SU-DHL-6 (cell line): ENCODE results near the gene YPEL1.
"Not testable (repeated sequence)": the region's sequence is repeated elsewhere in the genome, so short reads cannot be mapped to it uniquely, and the experiment has no call there.

Experiments used
- H2AFZ ChIP-seq: fragments of 200-600 bp; sonication (generic); 2 replicates; pipeline ENCODE4 v1.6.1; 2014; ENCODE audit warnings: low read depth, mild to moderate bottlenecking, moderate library complexity, mixed read lengths, antibody characterized with exemption, low read length; ENCODE audit not compliant: severe bottlenecking
- H3F3A ChIP-seq: fragments of 200-600 bp; shearing (Covaris generic); 2 replicates; pipeline ENCODE4 v1.6.0; 2016; ENCODE audit warnings: antibody characterized with exemption, mild to moderate bottlenecking; ENCODE audit not compliant: insufficient read depth
- H3K27ac ChIP-seq: fragments of 200-600 bp; sonication (generic); 2 replicates; pipeline ENCODE4 v1.5.1; 2016; ENCODE audit warnings: low read depth, mild to moderate bottlenecking, low read length, moderate library complexity, mixed read lengths
- H3K27me3 ChIP-seq: fragments of 200-600 bp; sonication (generic), shearing (Covaris generic); 2 replicates; pipeline ENCODE4 v1.6.0; 2014; ENCODE audit warnings: mild to moderate bottlenecking, low read length
- H3K36me3 ChIP-seq: fragments of 200-600 bp; sonication (generic); 2 replicates; pipeline ENCODE4 v1.6.1; 2014; ENCODE audit warnings: mild to moderate bottlenecking, low read length, mixed read lengths
- H3K4me2 ChIP-seq: fragments of 300-600, 200-600 bp; shearing (Covaris generic), sonication (generic); 2 replicates; pipeline ENCODE4 v1.6.0; 2014; ENCODE audit warnings: low read length, low read depth, mild to moderate bottlenecking; ENCODE audit not compliant: poor library complexity, severe bottlenecking
- H3K4me3 ChIP-seq: fragments of 200-600 bp; sonication (generic); 2 replicates; pipeline ENCODE4 v1.5.1; 2014; ENCODE audit warnings: antibody characterized with exemption, low read length, mild to moderate bottlenecking, mixed read lengths; ENCODE audit not compliant: insufficient read depth, poor library complexity, severe bottlenecking
- H3K79me2 ChIP-seq: fragments of 200-600 bp; sonication (generic); 2 replicates; pipeline ENCODE4 v1.6.1; 2014; ENCODE audit warnings: mild to moderate bottlenecking, low read length, moderate library complexity; ENCODE audit not compliant: insufficient read depth
- H3K9ac ChIP-seq: fragments of 200-600 bp; sonication (generic); 2 replicates; pipeline ENCODE4 v1.7.0; 2014; ENCODE audit warnings: mild to moderate bottlenecking, low read length
- H3K9me2 ChIP-seq: fragments of 200-600 bp; sonication (generic); replicated peaks from 2 replicates; pipeline ENCODE4 v1.6.1; 2014; ENCODE audit warnings: low read length; ENCODE audit not compliant: insufficient read depth
- H3K9me3 ChIP-seq: fragments of 200-600 bp; sonication (generic); 2 replicates; pipeline ENCODE4 v1.6.1; 2014; ENCODE audit warnings: low read length, mixed read lengths; ENCODE audit not compliant: insufficient read depth
- H4K20me1 ChIP-seq: fragments of 200-600 bp; sonication (generic); 2 replicates; pipeline ENCODE4 v1.6.1; 2014; ENCODE audit warnings: low read depth, mild to moderate bottlenecking, antibody characterized with exemption, low read length, moderate library complexity, mixed read lengths
- EZH2phosphoT487 ChIP-seq: fragments of 200-600 bp; sonication (generic), shearing (Covaris generic); conservative IDR thresholded peaks from 2 replicates; pipeline ENCODE4 v1.6.1; 2018; ENCODE audit warnings: mild to moderate bottlenecking, antibody characterized with exemption, low read length, moderate library complexity, mixed read lengths
- TF ChIP-seq, protein P1 (sequence below): fragments of 200-600 bp; sonication (generic); IDR thresholded peaks from one replicate; pipeline ENCODE4 v1.5.1; 2017; ENCODE audit warnings: antibody characterized with exemption, mild to moderate bottlenecking, low read length, moderate library complexity; ENCODE audit not compliant: insufficient read depth, poor library complexity, severe bottlenecking

YPEL1 gene

GRCh38 chr22:21727159-21727558 is 8.4 kb downstream of the YPEL1 start:
- Histone ChIP-seq H3K4me2 (no peak overlapping the region), H3K9me3 (no peaks in the 10 kb centered on the region), H3K4me3 (no peak overlapping the region), H4K20me1 (no peaks in the 10 kb centered on the region), H3K9me2 (no peaks in the 10 kb centered on the region), H3K27me3 (no peaks in the 10 kb centered on the region), H3K36me3 (no peaks in the 10 kb centered on the region), H3K27ac (no peak overlapping the region), H3K9ac (no peak overlapping the region), H2AFZ (no peak overlapping the region), H3K79me2 (no peaks in the 10 kb centered on the region), H3F3A (no peaks in the 10 kb centered on the region)
- TF ChIP-seq, protein P1, sequence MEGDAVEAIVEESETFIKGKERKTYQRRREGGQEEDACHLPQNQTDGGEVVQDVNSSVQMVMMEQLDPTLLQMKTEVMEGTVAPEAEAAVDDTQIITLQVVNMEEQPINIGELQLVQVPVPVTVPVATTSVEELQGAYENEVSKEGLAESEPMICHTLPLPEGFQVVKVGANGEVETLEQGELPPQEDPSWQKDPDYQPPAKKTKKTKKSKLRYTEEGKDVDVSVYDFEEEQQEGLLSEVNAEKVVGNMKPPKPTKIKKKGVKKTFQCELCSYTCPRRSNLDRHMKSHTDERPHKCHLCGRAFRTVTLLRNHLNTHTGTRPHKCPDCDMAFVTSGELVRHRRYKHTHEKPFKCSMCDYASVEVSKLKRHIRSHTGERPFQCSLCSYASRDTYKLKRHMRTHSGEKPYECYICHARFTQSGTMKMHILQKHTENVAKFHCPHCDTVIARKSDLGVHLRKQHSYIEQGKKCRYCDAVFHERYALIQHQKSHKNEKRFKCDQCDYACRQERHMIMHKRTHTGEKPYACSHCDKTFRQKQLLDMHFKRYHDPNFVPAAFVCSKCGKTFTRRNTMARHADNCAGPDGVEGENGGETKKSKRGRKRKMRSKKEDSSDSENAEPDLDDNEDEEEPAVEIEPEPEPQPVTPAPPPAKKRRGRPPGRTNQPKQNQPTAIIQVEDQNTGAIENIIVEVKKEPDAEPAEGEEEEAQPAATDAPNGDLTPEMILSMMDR = no peak
- TF ChIP-seq EZH2phosphoT487 = no peak

- no peaks in the 10 kb centered on the region for H3K9me3 ChIP-seq
- TF ChIP-seq, protein P1 = no peak
- no peak for TF ChIP-seq EZH2phosphoT487
- H2AFZ ChIP-seq = no peak overlapping the region
- H4K20me1 ChIP-seq = no peaks in the 10 kb centered on the region
- no peak overlapping the region for H3K9ac ChIP-seq
- no peaks in the 10 kb centered on the region for H3K36me3 ChIP-seq
- H3F3A ChIP-seq = no peaks in the 10 kb centered on the region
- no peaks in the 10 kb centered on the region for H3K9me2 ChIP-seq
- no peak overlapping the region for H3K4me2 ChIP-seq
- no peaks in the 10 kb centered on the region for H3K27me3 ChIP-seq
- H3K27ac ChIP-seq = no peak overlapping the region
- no peak overlapping the region for H3K4me3 ChIP-seq
- no peaks in the 10 kb centered on the region for H3K79me2 ChIP-seq
These were observed 8.9 kb downstream of the YPEL1 start for GRCh38 chr22:21726650-21727049.

DNA sequence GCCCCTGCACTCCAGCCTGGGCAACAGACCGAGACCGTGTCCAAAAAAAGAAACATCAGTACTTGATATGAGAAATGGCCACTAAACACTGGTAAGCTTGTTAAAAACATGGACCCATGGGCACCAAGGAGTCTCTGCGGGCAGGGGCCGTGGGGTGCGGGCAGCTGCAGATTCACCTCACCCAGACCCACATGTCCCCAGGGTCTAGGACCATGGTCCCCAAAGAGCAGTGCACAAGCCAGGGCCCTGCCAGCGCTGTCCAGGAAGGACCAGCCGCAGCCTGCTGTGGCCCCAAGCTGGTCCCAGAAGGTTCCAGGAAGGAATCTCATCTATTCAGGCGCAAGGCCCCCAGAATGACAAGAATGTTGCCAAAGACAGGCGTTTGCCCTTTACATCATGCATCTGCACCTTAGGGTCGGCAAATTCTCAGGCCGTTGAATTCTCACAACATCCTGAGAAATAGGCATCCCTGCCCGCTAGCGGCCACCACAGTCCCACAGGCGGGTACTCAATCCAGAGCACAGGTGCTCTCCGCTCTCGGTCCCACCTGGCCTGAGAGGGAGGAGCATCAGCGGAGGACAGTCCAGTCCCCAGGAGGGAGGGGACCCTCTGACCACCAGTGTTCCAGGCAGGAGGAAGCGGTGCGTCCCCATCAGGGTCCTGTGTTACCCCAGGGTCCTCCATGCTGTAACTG is 9.5 kb downstream of the YPEL1 start:
- no peaks in the 10 kb centered on the region for H3F3A ChIP-seq
- H4K20me1 ChIP-seq = no peaks in the 10 kb centered on the region
- H3K9ac ChIP-seq = no peak overlapping the region
- TF ChIP-seq, protein P1 = no peak
- no peak for TF ChIP-seq EZH2phosphoT487
- no peaks in the 10 kb centered on the region for H3K9me2 ChIP-seq
- H3K4me2 ChIP-seq = no peak overlapping the region
- H3K36me3 ChIP-seq = no peaks in the 10 kb centered on the region
- H3K27me3 ChIP-seq = no peaks in the 10 kb centered on the region
- no peaks in the 10 kb centered on the region for H3K9me3 ChIP-seq
- no peak overlapping the region for H3K27ac ChIP-seq
- H2AFZ ChIP-seq = no peak overlapping the region
- no peaks in the 10 kb centered on the region for H3K79me2 ChIP-seq
- no peak overlapping the region for H3K4me3 ChIP-seq

DNA sequence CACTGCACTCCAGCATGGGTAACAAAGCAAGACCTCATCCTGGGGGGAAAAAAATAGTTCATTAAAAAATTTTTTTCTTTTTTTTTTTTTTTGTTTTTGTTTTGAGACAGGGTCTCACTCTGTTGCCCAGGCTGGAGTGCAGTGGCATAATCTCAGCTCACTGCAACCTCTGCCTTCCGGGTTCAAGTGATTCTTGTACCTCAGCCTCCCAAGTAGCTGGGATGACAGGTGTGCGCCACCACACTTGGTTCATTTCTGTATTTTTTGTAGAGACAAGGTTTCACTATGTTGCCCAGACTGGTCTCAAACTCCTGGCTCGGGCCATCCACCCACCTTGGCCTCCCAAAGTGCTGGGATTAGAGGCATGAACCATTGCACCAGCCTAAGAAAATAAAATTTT is 11.1 kb downstream of the YPEL1 start:
- H3K4me3 ChIP-seq, H3K4me2 ChIP-seq, H3K9me2 ChIP-seq, H2AFZ ChIP-seq, H3K79me2 ChIP-seq, H3K27me3 ChIP-seq, H3K27ac ChIP-seq, H4K20me1 ChIP-seq, H3K9me3 ChIP-seq, H3K9ac ChIP-seq, H3F3A ChIP-seq, H3K36me3 ChIP-seq: not testable (repeated sequence)

- H3K27me3 ChIP-seq, H3K27ac ChIP-seq, H3K79me2 ChIP-seq, H3K36me3 ChIP-seq, H3K9ac ChIP-seq, H3F3A ChIP-seq, H3K4me3 ChIP-seq, H4K20me1 ChIP-seq, H2AFZ ChIP-seq, H3K9me3 ChIP-seq, H3K4me2 ChIP-seq, H3K9me2 ChIP-seq: not testable (repeated sequence)
These were observed 14.3 kb downstream of the YPEL1 start for GRCh38 chr22:21721195-21721852.
